Activated CD4-positive, alpha-beta T cell treated with anti-CD3 and anti-CD28 coated beads for 1 hour (primary cell): ENCODE data around the gene PPP6R3.

ENCODE experiments used
- DNase-seq: peaks from one replicate; pipeline ENCODE4 v3.0.0-alpha.2; 2020

Gene PPP6R3

GRCh38 chr11:68570691-68571090 is 110.1 kb downstream of the PPP6R3 start:
- no peak for DNase-seq

- no peak for DNase-seq
These were observed 113.8 kb downstream of the PPP6R3 start for GRCh38 chr11:68574308-68574707.

- DNase-seq = no peak
These were observed 114.6 kb downstream of the PPP6R3 start for GRCh38 chr11:68575025-68575665.

- no peak for DNase-seq
These were observed 118.9 kb downstream of the PPP6R3 start for GRCh38 chr11:68579455-68579854.

GRCh38 chr11:68581439-68581838 is 120.9 kb downstream of the PPP6R3 start:
- DNase-seq = no peak

GRCh38 chr11:68581901-68582300 is 121.3 kb downstream of the PPP6R3 start:
- DNase-seq = no peak

- no peak for DNase-seq
These were observed 122.0 kb downstream of the PPP6R3 start for GRCh38 chr11:68582416-68583040.

- DNase-seq = no peak
These were observed 122.5 kb downstream of the PPP6R3 start for GRCh38 chr11:68583041-68583446.

GRCh38 chr11:68584097-68584496 is 123.5 kb downstream of the PPP6R3 start:
- peak; percentile 18 for DNase-seq

GRCh38 chr11:68584991-68585524 is 124.5 kb downstream of the PPP6R3 start:
- no peak for DNase-seq

- no peak for DNase-seq
These were observed 129.1 kb downstream of the PPP6R3 start for GRCh38 chr11:68589547-68590216.

- DNase-seq = no peak
These were observed 131.2 kb downstream of the PPP6R3 start for GRCh38 chr11:68591719-68592118.

GRCh38 chr11:68593441-68593840 is 132.9 kb downstream of the PPP6R3 start:
- DNase-seq = no peak

GRCh38 chr11:68594123-68594522 is 133.6 kb downstream of the PPP6R3 start:
- no peak for DNase-seq

GRCh38 chr11:68596231-68596630 is 135.7 kb downstream of the PPP6R3 start:
- DNase-seq = no peak

GRCh38 chr11:68598816-68599653 is 138.5 kb downstream of the PPP6R3 start:
- DNase-seq = no peak

- no peak for DNase-seq
These were observed 140.6 kb downstream of the PPP6R3 start for GRCh38 chr11:68601147-68601546.

- DNase-seq = no peak
These were observed 149.2 kb downstream of the PPP6R3 start for GRCh38 chr11:68609761-68610160.

GRCh38 chr11:68610452-68611116 is 150.0 kb downstream of the PPP6R3 start:
- no peak for DNase-seq

- DNase-seq = no peak
These were observed 155.1 kb downstream of the PPP6R3 start for GRCh38 chr11:68615657-68616056.

GRCh38 chr11:68617925-68618809 is 157.6 kb downstream of the PPP6R3 start:
- DNase-seq = no peak
